HG02759 (cell line): ENCODE data around the gene RASGRP4.
"Not testable (repeated sequence)": the region's sequence is repeated elsewhere in the genome, so short reads cannot be mapped to it uniquely, and the experiment has no call there.

Experiments used
- ATAC-seq: cut with Tn5 transposase; IDR thresholded peaks from one replicate; pipeline ENCODE4 v1.9.1; 2021; ENCODE audit warnings: mild to moderate bottlenecking, moderate library complexity; ENCODE audit not compliant: unreplicated experiment

The RASGRP4 gene

DNA sequence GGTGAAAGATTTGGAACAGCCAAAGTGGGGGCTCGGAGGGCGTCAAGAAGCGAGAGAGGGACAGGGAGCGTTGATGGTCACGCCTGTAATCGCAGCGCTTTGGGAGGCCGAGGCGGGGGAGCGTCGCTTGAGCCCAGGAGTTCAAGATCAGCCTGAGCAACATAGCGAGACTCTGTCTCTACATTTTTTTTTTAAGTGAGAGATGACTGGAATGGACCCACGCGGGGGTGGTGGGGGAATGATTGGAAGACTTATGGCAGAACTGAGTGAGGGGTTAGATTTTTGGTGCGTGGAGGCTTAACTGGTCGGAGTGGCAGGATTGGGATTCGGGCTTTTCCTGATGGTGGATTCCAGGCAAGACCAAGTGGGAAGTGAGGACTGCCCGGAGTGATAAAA, 50.9 kb downstream of the RASGRP4 start:
- peak; percentile 1 for ATAC-seq

DNA sequence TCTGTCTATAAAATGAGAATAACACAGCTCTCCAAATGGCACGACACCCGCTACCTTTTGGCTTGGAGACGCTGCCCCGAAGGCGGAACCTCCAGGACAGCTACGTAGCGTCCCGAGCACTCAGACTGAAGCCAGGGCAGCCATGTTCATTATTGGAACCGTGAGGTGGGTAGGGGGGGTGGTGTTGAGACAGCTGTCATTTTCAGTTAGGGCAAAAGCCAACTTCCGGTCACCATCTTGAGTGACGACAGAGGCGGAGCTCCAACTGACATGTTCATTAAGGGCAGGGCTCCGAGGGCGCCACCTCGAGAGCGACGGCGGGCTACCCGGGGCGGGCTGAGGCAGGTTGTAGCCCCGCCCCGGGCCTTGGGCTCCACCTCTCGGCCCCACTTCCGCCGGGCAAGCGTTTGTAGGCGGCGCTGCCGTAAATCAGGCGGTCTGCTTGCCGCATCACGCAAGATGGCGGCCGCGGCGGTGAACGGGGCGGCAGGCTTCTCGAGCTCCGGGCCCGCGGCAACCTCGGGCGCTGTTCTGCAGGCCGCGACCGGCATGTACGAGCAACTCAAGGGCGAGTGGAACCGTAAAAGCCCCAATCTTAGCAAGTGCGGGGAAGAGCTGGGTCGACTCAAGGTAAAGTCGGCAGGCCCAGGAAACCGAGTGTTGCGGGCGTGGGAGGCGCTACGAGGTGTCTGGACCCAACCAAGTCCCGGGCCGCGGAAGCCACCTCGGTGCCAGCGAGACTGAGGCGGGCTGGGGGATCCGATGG, 51.5 kb downstream of the RASGRP4 start, which contains the start of gene PSMD8:
Gene PSMD8 (plus strand): TSS at position 240 of the 766 bp plus-strand sequence. CDS start 31 bp downstream, at position 271.
- ATAC-seq: peak; percentile 95

DNA sequence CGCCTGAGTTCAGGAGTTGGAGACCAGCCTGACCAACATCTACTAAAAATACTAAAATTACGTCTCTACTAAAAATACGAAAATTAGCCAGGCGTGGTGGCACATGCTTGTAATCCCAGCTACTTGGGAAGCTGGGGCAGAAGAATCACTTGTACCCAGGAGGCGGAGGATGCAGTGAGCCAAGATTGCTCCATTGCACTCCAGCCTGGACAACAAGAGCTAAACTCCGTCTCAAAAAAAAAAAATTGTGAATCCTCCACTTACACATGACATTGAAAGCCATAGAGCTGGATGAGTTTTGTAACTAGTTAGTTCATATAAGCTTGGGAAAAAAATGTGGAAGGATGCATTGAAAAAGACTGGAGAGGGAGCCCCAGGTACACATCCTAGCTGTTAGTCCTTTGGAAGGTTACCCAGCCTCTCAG, 52.1 kb downstream of the RASGRP4 start:
- no peak for ATAC-seq

DNA sequence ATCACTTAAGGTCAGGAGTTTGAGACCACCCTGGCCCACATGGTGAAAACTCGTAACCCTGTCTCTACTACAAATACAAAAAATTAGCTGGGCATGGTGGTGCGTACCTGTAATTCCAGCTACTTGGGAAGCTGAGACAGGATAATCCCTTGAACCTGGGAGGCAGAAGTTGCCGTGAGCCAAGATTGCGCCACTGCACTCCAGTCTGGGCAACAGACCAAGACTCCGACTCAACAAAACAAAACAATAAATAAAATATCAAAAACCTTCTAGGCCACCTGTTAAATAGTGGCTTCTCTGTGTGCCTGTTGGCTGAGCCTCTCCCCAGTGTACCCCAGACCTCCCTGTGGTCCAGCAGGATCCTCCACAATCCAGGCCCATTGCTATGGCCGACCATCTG, 54.9 kb downstream of the RASGRP4 start:
- no peak for ATAC-seq

DNA sequence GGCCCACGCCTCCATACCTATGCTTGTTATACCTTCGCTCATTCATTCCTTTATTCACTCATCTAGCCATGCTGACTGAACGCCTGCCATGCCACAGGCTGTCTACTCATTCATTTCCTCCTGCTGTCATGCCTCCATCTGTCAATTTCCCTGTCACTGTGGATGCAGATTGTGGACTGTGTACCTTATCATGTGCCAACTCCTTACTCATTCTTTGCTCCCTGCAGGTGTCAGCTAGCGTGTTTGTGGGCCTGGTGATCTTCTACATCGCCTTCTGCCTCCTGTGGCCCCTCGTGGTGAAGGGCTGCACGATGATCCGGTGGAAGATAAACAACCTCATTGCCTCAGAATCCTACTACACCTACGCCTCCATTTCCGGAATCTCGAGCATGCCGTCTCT, 55.7 kb downstream of the RASGRP4 start:
- ATAC-seq: no peak

DNA sequence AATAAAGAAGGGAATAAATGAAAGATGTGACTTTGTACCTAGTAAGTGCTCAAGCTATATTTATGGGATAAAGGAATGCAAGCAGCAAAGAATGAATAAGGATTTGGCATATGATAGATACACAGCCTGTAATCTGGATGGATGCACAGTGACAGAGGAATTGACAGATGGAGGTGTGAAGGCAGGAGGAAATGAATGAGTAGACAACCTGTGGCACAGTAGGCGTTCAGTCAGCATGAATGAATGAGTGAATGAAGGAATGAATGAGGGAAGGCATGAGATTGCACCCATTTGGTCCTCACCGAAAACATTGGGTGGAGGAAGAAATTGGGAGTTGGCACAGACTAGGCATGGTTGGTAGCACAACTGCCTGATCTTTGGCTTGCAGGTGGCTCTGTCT, 56.4 kb downstream of the RASGRP4 start:
- ATAC-seq: no peak

DNA sequence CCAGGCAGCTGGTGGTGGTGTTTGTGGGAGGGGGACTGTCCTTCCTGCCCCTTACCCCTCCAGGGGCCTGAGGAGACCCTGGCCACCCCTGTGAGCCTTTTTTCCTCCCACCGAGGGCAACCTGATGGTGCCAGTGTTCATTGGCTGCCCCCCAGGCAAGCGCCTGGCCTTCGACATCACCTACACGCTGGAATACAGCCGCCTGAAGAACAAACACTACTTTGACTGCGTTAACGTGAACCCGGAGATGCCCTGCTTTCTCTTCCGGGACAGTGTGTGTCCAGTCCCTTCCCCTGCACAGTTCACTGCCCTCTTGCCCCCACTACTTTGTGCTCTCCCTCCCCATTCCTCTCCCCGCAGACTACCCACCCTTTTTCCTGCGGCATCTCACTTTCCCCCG, 59.0 kb downstream of the RASGRP4 start:
- ATAC-seq: no peak

DNA sequence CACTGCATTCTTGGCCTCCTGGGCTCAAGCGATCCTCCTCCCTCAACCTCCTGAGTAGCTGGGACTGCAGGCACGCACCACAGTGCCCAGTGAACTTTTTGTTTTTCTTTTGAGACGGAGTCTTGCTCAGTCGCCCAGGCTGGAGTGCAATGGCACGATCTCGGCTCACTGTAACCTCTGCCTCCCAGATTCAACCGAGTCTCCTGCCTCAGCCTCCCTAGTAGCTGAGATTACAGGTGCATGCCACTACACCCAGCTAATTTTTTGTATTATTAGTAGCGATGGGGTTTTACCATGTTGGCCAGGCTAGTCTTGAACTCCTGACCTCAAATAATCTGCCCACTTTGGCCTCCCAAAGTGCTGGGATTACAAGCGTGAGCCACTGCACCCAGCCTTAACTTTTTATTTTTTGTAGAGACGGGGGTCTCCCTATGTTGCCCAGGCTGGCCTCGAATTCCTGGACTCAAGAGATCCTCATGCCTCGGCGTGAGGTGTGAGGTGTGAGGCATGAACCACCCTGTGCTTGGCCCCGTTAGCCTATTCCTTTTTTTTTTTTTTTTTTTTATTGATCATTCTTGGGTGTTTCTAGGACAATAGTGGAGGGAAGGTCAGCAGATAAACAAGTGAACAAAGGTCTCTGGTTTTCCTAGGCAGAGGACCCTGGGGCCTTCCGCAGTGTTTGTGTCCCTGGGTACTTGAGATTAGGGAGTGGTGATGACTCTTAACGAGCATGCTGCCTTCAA, 62.9 kb downstream of the RASGRP4 start:
- not testable (repeated sequence) for ATAC-seq

DNA sequence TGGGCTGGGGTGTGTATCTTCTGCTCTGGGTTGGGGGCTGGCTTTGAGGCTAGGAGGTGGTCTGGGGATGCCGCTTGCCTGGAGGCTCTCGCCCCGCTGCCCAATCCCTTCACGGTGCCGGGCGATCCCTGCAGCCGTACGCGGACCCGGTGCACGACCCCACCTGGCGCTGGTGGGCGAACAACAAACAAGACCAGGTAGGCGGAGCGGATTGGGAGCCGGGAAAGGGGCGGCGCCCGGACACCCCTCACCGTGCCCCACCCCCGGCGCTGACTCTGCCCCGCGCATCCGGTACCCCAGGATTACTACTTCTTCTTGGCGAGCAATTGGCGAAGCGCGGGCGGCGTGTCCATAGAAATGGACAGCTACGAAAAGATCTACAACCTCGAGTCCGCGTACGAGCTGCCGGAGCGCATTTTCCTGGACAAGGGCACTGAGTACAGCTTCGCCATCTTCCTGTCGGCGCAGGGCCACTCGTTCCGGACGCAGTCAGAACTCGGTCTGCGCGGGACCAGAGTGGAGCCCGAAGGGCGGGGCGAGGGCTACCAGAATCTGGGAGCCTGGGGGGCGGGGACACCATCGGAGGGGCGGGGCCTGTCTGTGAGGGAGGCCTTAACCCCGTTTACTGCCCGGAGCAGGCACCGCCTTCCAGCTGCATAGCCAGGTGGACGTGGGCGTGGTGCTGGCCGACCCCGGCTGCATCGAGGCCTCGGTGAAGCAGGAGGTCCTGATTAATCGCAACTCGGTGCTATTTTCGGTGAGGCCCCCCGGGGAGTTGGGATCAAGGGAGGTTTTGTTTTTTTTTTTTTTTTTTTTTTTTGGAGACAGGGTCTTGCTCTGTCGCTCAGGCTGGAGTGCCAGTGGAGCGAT, 63.7 kb downstream of the RASGRP4 start:
- peak; percentile 46 for ATAC-seq

DNA sequence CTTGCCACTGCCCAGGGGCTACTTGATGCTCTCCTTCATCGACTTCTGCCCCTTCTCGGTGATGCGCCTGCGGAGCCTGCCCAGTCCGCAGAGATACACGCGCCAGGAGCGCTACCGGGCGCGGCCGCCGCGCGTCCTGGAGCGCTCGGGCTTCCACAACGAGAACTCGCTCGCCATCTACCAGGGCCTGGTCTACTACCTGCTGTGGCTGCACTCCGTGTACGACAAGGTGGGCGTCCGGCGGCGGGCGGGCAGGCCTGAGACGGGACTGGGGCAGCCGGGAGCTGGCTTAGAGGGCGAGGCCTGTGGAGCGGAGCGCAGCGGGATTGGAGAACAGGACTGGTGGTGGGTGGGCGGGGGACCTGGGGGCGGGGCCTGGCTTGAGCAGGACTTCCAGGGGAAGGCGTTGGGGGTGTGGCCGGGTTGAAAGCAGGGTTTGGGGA, 64.4 kb downstream of the RASGRP4 start:
- peak; percentile 58 for ATAC-seq

DNA sequence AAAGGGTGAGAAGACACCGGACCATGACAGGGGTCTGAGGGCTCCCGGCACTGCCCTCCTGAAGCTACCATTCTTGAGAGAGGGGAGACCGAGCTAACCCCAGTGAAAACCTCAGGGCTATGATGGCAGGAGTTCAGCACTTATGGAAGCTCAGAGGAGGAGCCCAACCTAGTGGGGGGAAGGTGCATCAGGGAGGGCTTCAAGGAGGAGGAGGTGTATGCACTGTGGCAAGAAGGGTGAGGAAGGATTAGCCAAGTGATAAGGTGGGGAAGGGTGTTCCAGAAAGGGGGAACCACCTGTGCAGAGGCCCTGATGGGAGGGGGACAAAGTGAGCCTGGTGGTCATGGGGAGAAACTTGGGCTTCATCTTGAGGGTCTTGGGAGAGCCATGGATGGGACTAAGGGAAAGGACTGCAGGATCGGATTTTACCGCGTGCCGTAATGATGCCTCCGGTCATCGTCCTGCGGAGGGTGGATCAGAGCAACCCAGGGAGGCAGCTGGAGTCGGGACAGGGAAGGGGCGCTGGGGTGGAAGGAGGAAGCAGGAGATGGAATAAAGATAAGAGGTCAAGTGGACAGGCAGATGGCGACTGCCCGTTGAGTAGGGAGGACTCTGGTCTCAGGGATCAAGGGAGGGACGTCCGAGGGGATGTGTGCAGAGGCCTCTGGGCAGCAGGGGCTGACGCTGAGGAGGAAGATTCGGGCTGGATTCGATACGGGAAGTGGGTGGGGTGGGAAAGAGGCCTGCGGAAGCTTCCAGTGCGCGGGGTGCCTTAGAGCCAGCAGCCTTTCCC, 65.0 kb downstream of the RASGRP4 start:
- ATAC-seq: no peak

DNA sequence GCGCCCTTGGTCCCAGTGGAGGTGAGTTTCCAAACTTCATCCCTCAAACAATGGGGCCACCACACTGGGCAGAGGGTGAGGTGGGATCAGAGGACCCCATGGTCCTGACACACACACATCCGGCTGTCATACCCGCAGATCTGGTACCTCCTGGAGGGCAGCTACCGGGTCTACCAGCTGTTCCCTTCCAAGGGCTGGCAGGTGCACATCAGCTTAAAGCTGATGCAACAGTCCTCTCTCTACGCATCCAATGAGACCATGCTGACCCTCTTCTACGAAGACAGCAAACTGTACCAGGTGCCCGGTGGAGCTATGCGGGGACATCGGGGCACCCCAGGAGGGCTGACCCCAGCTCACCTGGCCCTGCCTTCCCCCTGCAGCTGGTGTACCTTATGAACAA, 65.7 kb downstream of the RASGRP4 start:
- ATAC-seq: no peak

DNA sequence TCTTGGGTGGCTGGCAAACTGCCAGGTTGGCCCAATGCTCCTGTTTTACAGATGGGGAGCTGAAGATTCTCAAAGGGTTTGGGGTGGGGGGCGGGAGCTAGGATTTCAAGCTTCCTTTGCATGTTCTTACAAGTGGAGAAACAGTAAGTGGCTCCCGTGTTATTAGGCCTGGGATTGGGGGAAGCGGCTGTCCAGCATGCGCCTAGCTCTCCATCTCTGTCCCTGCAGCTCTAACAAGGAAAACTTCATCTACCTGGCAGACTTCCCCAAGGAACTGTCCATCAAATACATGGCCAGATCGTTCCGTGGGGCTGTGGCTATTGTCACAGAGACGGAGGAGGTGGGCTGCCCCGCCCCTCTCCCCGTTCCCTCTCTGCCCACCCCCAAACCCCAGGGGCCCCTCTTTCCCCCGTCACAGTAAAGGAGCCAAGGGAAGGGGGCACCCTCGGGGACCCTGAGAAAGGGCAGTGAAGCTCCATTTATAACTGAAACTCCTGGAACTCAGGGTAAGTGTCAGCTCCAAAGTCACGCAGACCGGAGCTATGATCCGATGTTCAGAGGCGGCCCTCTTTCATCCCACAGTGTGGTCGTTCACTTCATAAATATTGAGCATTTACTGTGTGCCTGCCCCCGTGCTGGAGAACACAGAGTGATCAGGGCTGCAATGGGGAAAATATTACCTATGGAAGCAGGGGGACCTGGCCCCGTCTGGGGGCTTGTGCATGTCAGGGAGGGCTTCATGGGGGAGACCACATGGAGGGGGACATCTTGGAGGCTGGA, 66.6 kb downstream of the RASGRP4 start:
- ATAC-seq: no peak
